ENCODE measurements around the gene BCOR.

BCOR gene

DNA sequence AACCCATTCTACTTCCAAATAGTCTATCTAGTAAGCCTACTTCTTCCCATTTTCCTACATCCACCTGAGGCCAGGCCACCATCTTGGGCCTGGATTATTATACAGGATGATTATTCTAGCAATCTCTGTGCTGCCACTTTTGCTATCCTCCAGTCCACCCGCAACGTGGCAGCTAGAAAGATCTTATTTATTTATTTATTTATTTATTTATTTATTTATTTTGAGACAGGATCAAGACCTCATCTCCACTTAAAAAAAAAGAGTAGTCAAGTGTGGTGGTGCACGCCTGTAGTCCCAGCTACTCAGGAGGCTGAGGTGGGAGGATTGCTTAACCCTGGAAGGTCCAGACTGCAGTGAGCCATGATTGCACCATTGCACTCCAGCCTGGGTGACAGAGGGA, 15.2 kb upstream of the BCOR start:
- no peak for DNase-seq (ENCODE audit: low spot score)

GRCh38 chrX:40111868-40112267, 14.1 kb upstream of the BCOR start:
- DNase-seq (ENCODE audit: low spot score): no peak

GRCh38 chrX:40109288-40110008, 11.7 kb upstream of the BCOR start:
- peak; percentile 65 for DNase-seq (ENCODE audit: low spot score)

DNA sequence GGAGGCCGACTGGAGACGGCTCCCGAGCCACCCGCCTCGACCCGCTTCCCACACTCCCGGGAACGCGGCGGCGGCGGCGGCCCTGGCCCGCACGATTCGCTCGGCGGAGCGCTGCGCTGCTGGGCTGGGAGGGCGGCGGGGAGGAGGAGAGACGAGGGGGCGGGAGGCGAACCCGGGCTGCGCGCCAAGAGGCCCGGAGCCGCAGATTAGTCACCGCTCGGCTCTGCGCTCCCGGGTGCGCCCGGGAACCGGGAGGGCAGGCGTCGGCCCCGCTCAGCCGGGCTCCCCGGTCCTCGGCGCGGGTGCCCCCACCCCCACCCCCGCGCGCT, 11.2 kb upstream of the BCOR start:
- DNase-seq (ENCODE audit: low spot score): peak; percentile 82

DNA sequence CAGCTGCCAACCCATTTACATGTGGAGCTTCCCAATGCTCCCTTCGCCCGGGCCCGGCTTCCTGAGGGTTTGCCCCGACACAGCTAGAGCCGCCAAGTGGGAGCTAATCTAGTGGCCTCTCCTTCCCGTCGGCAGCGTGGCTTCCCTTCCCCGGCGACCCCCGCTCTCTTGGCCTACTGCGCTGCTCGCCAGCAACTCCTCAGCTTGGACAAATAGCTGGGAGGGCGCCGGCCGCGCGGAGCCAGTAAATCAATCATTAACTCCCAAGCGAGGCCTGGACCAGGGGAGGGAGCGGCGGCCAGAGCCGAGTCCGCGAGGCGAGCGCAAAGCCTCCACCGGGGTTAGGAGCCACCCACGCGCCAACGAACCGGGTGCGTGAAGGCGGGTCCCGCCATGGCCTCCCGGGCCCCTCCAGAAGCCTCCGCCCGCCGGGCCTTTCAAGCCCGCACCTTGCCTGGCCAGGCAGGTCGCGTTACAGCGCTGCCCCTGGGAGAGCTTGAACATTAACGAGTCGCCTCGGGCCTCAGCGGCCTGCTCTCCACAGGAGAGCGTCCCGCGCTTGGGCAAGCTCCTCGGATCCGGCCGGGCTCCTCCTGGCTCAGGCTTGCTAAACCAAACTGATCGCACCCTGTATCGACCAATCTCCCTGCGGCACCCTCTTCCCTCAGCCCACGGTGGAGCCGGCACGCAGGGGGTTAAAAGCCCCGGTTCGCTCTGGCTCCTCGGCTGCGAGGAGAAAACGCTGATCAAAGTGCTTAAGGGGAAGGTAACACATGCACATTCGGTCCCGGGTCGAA, 10.6 kb upstream of the BCOR start:
- DNase-seq (ENCODE audit: low spot score): peak; percentile 68

- peak; percentile 64 for DNase-seq (ENCODE audit: low spot score)
Observed at GRCh38 chrX:40107291-40108161, 9.8 kb upstream of the BCOR start.

- DNase-seq (ENCODE audit: low spot score): no peak
Observed at GRCh38 chrX:40106676-40107290, 9.0 kb upstream of the BCOR start.

- DNase-seq (ENCODE audit: low spot score): peak; percentile 75
Observed at GRCh38 chrX:40105835-40106675, 8.3 kb upstream of the BCOR start.

- DNase-seq (ENCODE audit: low spot score): no peak
Observed at GRCh38 chrX:40104985-40105834, 7.5 kb upstream of the BCOR start.

GRCh38 chrX:40104630-40104984, 6.8 kb upstream of the BCOR start:
- DNase-seq (ENCODE audit: low spot score): no peak

- no peak for DNase-seq (ENCODE audit: low spot score)
Observed at GRCh38 chrX:40103565-40104323, 6.0 kb upstream of the BCOR start.

GRCh38 chrX:40102393-40103381, 4.9 kb upstream of the BCOR start:
- no peak for DNase-seq (ENCODE audit: low spot score)

- no peak for DNase-seq (ENCODE audit: low spot score)
Observed at GRCh38 chrX:40101430-40101802, 3.7 kb upstream of the BCOR start.

- DNase-seq (ENCODE audit: low spot score): no peak
Observed at GRCh38 chrX:40100537-40101429, 3.0 kb upstream of the BCOR start.

GRCh38 chrX:40100141-40100536, 2.4 kb upstream of the BCOR start:
- no peak for DNase-seq (ENCODE audit: low spot score)

DNA sequence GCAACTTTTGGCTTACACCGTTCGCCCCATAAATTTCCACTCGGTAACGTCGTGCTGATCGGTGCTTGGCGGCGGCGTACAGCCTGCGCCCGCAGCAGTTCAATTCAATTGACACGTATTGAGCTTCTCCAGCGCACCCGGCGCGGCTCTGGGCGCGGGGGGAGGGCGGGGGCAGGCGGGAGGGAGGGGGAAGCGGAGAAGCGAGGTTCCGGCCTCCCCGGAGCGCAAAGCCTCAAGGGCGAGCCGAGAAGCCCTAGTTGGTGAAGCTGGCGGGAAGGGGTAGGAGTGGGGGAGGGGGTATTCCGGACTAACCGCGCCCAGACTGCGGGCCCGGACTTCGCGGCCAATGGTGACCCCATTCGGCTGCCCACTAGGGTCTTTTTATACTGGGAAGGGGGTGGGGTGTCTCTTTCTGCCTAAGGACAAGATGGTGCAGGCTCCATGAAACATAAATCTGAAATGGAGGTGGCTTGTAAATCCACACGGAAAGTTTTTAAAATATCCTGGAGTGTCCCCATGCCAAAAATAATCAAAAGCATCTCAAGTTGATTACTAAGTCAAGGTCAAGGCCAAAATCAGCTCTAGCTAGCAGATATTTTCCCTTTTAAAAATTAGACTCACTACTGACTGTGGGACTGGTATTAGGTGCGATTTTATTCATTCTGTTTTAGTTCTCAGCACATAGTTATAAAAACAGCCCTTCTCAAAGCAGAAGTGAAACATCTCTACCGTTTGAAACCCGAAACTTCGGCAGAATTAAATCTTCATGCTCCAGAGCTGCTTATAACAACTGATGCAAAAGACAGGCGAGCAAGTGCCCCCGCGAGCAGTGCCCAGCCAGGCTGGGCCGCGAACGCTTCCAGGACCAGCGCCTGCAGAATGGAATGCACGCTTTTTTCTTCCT, 1.5 kb upstream of the BCOR start:
- DNase-seq (ENCODE audit: low spot score): peak; percentile 64

Measured in left forelimb (tissue), 1 donor.